Thoracic aorta (tissue), 2 donors: ENCODE measurements around the gene KCTD3. TPM values are rescaled to one million over a fixed set of nuclear protein-coding genes. Genes with fewer than 3 reads are reported as not detected.

Experiments used
- ATAC-seq: fragments of 150-250 bp; one replicate; pipeline ENCODE4 v1.8.0; 2017; ENCODE audit warnings: low read depth; ENCODE audit not compliant: insufficient number of reproducible peaks, low FRiP score
- DNase-seq: peaks from one replicate; pipeline ENCODE4 v3.0.0-alpha.2; 2020; ENCODE audit warnings: low spot score
- H3K27ac ChIP-seq, 2 donors: fragments of 200-600 bp; sonication (generic); 1 replicate in 1 of 2; 2 replicates in 1 of 2; pipeline ENCODE4 v1.5.1; 2016; ENCODE audit warnings: mild to moderate bottlenecking in 2 of 2, moderate library complexity in 2 of 2
- H3K27me3 ChIP-seq: fragments of 200-600 bp; sonication (generic); replicated peaks from 2 replicates; pipeline ENCODE4 v1.6.0; 2016; ENCODE audit warnings: mild to moderate bottlenecking; ENCODE audit not compliant: insufficient read depth
- H3K36me3 ChIP-seq: fragments of 200-600 bp; sonication (generic); one replicate; pipeline ENCODE4 v1.5.1; 2016
- H3K4me1 ChIP-seq, 2 donors: fragments of 200-600 bp; sonication (generic); 1 replicate in 1 of 2; 2 replicates in 1 of 2; pipeline versions ENCODE4 v1.5.1 to v1.6.0; 2016; ENCODE audit warnings: low read depth in 2 of 2, mild to moderate bottlenecking in 1 of 2; ENCODE audit not compliant: control insufficient read depth in 1 of 2
- H3K4me3 ChIP-seq: fragments of 200-600 bp; sonication (generic); 2 replicates; pipeline ENCODE4 v1.5.1; 2016; ENCODE audit warnings: mild to moderate bottlenecking
- H3K9me3 ChIP-seq: fragments of 200-600 bp; sonication (generic); 2 replicates; pipeline ENCODE4 v1.5.1; 2016
- total RNA-seq, 2 donors: library from RNA; depleted of rRNA; stranded (reverse); fragments of >200 nt; gene quantifications; one replicate each; pipeline versions ENCODE4 v1.1.0 to v1.2.3, GENCODE V29; 2016
- TF ChIP-seq, protein P1 (sequence below): fragments of 200-600 bp; sonication (generic); IDR thresholded peaks from one replicate; pipeline ENCODE4 v1.5.1; 2019; ENCODE audit warnings: antibody characterized with exemption

Gene KCTD3
- total RNA-seq, 2 donors from 2014 or later, result 31.0 to 50.7 TPM

DNA sequence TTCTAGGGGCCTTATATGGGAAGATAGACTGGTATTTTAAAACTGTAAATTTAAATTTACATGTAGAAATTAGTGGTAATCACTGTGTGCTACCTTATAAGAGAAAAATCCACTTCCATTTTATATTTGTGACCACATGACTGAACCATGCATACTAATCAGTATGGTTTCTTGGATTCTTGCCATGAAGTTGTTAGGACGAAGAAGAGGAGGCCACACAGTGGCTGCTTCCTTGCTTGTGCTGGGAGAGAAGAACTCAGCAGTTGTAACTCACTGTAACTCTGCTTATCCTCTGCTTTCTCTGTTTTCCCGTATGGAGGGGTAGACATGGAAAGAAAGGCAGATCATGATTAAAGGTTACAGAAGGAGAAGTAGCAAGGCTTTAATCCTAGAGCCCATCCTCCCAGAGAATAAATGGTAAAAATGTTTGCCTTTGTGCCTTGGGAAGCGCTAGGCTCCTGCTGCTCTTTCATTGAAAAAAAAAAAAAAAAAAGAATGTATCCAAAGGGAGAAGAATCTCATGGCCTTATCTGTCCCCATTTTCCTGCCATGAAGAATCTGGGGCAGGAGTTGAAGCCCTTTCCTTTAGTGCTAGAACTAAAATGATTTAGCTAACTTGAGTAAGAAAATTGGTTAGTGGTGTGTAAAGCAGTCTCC, 32.4 kb downstream of the KCTD3 start:
- no peak overlapping the region for H3K27ac ChIP-seq
- DNase-seq (no peak), ATAC-seq (no peak)
- TF ChIP-seq, protein P1, sequence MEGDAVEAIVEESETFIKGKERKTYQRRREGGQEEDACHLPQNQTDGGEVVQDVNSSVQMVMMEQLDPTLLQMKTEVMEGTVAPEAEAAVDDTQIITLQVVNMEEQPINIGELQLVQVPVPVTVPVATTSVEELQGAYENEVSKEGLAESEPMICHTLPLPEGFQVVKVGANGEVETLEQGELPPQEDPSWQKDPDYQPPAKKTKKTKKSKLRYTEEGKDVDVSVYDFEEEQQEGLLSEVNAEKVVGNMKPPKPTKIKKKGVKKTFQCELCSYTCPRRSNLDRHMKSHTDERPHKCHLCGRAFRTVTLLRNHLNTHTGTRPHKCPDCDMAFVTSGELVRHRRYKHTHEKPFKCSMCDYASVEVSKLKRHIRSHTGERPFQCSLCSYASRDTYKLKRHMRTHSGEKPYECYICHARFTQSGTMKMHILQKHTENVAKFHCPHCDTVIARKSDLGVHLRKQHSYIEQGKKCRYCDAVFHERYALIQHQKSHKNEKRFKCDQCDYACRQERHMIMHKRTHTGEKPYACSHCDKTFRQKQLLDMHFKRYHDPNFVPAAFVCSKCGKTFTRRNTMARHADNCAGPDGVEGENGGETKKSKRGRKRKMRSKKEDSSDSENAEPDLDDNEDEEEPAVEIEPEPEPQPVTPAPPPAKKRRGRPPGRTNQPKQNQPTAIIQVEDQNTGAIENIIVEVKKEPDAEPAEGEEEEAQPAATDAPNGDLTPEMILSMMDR, result no peak
- H3K36me3 ChIP-seq, result peaks cover 10% of the 10 kb centered on the region
- no peaks in the 10 kb centered on the region for H3K9me3 ChIP-seq
- H3K4me3 ChIP-seq, result no peak overlapping the region
- peaks cover 3 to 4% of the 10 kb centered on the region in 2 donors for H3K4me1 ChIP-seq
- H3K27me3 ChIP-seq, result no peaks in the 10 kb centered on the region

- TF ChIP-seq, protein P1, result no peak
- H3K27ac ChIP-seq, result no peak overlapping the region
- H3K27me3 ChIP-seq, result no peaks in the 10 kb centered on the region
- DNase-seq (no peak), ATAC-seq (no peak)
- H3K4me3 ChIP-seq, result no peak overlapping the region
- no peaks in the 10 kb centered on the region for H3K4me1 ChIP-seq
- peaks cover 10% of the 10 kb centered on the region for H3K36me3 ChIP-seq
- no peaks in the 10 kb centered on the region for H3K9me3 ChIP-seq
These were observed 33.2 kb downstream of the KCTD3 start for GRCh38 chr1:215600258-215600792.

- no peaks in the 10 kb centered on the region for H3K4me1 ChIP-seq
- TF ChIP-seq, protein P1, result no peak
These were observed 33.8 kb downstream of the KCTD3 start for GRCh38 chr1:215600867-215601266.

DNA sequence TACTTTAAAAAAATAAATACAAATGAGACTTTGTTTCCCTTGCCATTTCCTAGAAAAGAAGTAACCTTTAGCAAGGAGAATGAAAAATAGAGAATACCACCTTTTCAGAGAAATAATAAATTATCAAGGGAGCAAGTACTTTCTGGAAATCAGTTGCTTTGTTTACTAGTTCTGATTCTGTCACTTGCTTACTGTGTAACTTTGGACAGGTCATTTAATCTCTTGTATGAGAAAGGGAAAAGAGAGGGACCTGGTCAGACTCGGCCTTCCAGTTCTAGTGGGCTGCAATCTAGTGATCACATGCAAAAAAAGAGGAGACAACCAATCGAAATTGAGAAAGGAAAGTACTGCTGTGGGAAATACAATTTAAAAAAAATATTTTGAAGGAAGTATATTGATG, 34.2 kb downstream of the KCTD3 start:
- Histone ChIP-seq H3K9me3 (no peaks in the 10 kb centered on the region), H3K27ac (no peak overlapping the region), H3K36me3 (peaks cover 8% of the 10 kb centered on the region), H3K4me1 (no peaks in the 10 kb centered on the region), H3K4me3 (no peak overlapping the region), H3K27me3 (no peaks in the 10 kb centered on the region)
- TF ChIP-seq, protein P1, result no peak
- ATAC-seq (no peak), DNase-seq (no peak)

More at GRCh38 chr1:215600867-215601266, 33.8 kb downstream of the KCTD3 start:
- no peaks in the 10 kb centered on the region for H3K27me3 ChIP-seq
- H3K36me3 ChIP-seq, result peaks cover 10% of the 10 kb centered on the region
- DNase-seq, result no peak
- no peak overlapping the region for H3K27ac ChIP-seq
- no peaks in the 10 kb centered on the region for H3K9me3 ChIP-seq
- ATAC-seq, result no peak
- H3K4me3 ChIP-seq, result no peak overlapping the region

DNA sequence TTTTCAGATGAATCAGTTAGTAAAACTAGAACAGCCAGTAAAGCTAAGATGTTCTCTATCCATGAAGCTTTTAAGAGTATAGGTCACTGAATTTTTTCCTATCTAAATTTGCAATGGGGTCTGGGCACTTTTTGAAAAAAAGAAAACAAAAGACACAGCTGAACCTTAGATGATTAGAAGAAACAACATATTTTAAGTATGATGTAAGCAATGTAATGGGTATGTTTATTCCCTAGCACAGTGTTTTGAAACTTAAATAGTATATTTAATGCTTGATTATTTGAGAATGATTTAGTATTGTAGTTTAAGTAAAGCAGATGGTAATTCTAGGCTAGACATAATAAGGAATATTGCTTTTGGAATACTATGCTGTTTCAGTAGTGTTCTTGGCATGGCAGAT, 36.2 kb downstream of the KCTD3 start:
- DNase-seq, result no peak
- Histone ChIP-seq H3K9me3 (no peaks in the 10 kb centered on the region), H3K27ac (no peak overlapping the region), H3K36me3 (peaks cover 3% of the 10 kb centered on the region), H3K4me1 (no peaks in the 10 kb centered on the region), H3K4me3 (no peak overlapping the region), H3K27me3 (no peaks in the 10 kb centered on the region)
- TF ChIP-seq, protein P1, result no peak
- no peak for ATAC-seq
